GM18499 (cell line): ENCODE results near the gene SPATA25.
"Not testable (repeated sequence)": the region's sequence is repeated elsewhere in the genome, so short reads cannot be mapped to it uniquely, and the experiment has no call there.

Source experiments
- ATAC-seq: cut with Tn5 transposase; IDR thresholded peaks from one replicate; pipeline ENCODE4 v1.9.1; 2021; ENCODE audit warnings: moderate number of reproducible peaks; ENCODE audit not compliant: insufficient read depth, unreplicated experiment

Gene SPATA25, protein sequence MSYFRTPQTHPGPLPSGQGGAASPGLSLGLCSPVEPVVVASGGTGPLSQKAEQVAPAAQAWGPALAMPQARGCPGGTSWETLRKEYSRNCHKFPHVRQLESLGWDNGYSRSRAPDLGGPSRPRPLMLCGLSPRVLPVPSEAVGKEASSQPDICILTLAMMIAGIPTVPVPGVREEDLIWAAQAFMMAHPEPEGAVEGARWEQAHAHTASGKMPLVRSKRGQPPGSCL

DNA sequence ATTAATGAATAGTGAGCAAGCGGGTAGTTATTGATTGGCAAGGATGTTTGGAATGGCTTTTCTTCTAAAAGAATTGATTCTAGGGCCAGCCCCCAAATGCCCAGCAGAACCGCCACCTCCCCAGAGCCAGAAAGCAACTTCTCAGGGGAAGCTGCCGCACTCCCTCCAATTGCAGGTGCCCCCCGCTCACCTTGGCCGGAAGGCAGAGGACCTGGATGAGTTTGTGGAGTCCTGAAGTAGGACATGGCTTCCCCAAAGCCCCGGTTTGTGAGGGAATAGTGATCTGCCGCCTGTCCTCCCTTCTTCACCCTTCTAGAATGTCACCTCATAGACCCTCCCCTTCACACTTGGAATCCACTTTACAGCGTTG lies at the start of gene SPATA25:
Gene SPATA25 (minus strand): TSS at position 277 of the 370 bp plus-strand sequence. CDS start 32 bp downstream, at position 245.
- ATAC-seq, result no peak

DNA sequence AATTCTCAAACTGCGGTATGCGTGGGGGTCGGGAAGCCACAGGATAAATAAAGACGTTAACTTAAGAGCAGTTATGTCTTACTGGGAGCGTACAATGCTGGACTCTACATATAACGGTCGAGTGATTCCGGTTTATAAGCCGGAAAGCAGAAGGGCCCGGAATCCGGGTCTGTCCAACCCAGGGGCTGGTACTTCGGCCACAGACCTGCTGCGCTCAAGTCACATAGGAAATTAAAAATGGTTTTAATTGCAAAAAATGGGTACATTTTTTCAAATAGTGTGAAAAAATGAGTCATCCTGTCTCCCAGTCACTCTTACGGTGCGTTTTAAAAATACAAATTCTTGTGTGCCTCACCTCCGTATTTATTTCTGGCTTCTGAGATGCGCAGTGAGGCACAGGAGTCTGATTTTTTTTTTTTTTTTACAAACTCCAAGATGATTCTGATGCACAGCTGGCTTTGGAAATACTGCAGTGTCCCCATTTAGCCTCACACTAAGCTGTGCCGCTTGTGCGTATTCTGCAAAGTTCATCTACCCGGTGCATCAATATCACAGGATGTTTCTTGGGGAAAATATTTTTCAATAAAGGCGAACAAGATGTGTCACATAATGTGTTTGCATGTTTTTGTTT lies 48.1 kb upstream of the SPATA25 start:
- ATAC-seq, result no peak

DNA sequence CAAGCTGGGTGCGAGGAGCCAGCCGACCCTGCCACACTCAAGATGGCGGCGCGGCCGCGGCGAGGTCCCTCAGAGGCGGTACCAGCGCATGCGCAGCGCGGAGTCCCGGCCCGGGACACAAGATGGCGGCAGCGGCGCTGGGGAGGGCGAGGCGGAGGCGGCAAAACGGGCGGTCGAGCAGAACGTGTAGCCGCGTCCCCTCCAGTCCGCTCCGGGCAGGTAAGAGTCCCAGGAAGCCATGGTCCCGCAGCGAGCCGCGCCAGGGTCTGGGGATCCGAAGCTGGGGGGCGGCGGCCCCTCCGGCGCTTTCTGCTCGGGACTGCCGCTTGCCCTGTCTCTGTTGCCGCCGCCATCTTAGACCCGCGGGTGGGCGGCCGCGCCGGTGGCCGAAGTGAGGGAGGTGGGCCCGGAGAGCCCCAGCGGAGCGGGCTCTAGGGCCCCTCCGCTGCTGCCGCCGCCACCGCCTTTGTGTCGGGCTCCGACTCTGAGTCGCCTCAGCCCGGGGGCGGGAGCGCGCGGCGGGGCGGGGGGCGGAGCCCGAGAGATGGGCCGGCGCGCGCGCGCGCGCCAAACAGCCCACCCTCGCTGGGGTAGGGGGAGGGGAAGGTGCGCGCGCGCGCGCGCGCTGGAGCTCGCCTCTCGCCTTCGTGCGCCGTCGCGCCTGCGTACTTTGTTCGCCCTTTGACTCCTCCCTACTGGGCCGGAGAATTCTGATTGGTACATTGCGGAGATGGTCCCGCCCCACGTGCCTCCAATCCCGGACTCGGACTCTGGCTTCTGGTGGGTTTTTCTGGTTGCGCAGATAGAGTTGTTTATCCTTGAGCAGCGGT lies 47.4 kb upstream of the SPATA25 start, which contains the start of gene PCIF1:
Gene PCIF1 (plus strand): TSS at position 98 of the 830 bp plus-strand sequence. CDS start 4,317 bp downstream, outside the sequence.
- ATAC-seq, result peak; percentile 45

DNA sequence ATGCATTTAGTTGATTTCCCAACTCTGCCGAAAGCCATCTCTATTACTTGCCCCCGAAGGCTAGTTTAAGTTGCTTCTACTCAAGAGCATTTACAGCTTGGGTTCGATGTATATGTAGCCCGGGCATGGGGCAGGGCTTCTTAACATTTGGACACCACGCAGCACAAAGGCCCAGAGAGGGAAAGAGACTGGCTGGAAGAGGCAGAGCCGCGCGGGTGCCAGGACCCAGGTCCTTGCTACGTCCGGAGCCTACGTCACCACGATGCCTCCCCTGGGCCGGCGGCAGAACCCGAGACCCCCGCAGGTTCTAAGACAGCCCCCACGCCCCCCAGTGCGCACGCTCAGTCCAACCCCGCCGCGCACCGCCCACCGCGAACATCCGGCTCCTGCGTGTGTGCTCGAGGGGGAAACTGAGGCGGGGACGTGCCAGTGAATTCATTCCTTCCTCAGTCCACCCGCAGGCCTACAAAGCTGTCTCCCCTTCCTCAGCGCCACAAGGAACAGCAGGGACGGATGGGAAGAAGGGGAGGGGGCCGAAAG lies 46.7 kb upstream of the SPATA25 start:
- peak; percentile 3 for ATAC-seq

DNA sequence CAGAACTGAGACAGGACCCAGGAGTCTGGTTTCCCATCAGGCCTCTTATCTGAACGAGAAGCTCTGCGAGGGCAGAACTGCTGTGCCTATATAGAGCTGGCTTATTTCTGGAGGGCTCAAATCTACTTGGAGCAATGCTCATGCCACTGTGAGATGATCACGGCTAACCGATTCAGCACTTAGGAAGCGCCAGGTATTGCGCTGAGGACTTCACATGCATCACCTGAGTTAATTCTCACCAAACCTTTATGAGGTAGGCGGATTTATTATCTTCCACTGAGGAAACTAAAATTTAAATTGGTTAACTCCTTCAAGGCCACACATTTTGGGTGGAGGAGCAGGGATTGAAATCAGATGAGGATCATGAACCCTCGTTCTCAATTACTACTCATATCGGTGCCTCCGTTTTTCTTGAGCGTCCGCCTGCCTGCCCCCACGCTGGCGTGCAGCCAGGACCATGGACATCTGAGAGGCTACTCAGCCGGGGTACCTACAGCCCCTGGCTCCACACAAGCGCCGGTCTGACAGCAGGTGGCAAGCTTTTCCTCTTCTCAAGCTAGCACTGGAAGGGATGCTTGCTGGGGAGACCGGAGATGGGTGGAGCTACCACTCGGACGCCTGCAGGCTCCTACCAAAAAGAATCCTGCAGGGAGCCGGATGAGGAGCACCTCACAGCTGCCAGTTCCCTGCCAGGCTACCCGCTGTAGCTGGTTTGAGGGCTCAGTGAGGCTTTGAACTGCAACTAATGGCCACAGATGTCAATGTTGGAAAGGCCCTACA lies 46.0 kb upstream of the SPATA25 start:
- no peak for ATAC-seq

DNA sequence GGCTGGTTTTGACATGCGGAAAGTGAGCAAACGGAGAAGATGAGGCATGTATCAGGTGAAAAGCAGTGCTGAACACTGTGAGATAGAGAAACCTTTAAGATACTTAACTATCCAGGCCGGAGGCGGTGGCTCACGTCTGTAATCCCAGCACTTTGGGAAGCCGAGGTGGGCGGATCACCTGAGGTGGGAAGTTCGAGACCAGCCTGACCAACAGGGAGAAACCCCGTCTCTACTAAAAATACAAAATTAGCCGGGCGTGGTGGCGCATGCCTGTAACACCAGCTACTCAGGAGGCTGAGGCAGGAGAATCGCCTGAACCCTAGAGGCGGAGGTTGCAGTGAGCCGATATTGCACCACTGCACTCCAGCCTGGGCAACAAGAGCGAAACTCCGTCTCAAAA lies 44.3 kb upstream of the SPATA25 start:
- ATAC-seq, result not testable (repeated sequence)

DNA sequence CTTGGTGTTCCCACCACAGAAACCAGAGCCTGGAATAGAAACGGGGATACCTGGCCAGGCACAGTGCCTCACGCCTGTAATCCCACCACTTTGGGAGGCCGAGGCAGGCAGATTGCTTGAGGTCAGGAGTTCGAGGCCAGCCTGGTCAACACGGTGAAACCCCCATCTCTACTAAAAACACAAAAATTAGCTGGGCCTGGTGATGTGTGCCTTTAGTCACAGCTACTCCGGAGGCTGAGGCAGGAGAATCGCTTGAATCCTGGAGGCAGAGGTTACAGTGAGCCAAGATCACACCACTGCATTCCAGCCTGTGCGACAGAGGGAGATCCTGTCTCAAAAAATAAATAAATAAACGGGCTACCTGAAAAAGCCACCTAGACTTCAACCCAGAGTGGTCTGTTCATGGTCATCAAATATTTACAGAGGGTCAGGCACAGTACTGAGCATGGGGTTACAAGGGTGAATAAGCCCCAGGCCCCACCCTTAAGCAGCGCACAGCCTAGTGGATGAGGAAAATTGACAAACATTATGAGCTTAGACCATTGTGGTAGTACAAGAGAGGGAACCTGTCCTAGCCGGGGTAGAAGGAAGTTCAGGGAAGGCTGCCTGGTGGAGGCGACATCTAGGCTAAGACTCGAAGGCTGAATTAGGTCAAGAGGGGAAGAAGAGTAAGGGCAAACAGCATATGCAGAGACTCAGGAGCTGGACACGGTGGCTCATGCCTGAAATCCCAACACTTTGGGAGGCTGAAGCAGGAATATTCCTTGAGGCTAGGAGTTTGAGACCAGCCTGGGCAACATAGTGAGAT lies 39.9 kb upstream of the SPATA25 start:
- no peak for ATAC-seq

DNA sequence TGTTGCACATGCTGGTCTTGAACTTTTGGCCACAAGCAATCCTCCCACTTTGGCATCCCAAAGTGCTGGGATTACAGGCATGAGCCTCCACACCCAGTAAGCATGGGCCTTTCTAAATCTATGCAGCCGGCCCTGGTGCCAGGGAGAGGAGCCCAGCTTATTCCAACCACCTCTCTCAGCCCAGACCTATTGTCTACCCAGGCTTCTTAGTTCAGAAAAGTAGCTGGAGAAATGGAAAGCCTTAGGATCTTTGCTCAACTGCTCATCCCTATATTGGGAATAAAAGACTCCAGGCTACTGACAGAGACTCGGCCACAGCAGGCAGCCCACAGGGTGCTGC lies 39.3 kb upstream of the SPATA25 start:
- no peak for ATAC-seq

DNA sequence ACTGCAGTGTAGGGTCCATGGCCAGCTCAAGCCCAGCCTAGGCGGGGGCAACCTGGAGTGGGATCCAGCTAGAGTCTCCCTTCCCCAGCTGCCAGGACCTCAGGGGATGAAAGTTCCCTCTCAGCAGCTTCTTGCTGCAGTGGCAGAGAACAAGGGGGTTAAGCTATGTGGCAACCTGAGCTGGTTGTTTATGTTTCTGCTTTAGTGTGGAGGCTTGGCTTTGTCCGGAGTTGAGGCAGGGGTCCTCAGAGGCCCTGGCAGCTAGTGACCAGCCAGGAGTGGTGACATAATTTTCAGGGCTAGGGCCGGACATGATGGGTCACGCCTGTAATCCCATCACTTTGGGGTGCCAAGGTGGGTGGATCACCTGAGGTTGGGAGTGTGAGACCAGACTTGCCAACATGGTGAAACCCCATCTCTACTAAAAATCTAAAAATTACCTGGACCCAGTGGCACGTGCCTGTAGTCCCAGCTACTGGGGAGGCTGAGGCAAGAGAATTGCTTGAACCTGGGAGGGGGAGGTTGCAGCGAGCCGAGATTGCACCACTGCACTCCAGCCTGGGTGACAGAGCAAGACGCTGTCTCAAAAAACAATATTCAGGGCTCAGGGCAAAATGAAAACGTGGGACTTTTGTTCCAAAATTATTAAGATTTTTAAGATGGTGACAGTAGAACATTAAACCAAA lies 38.5 kb upstream of the SPATA25 start:
- ATAC-seq, result no peak

DNA sequence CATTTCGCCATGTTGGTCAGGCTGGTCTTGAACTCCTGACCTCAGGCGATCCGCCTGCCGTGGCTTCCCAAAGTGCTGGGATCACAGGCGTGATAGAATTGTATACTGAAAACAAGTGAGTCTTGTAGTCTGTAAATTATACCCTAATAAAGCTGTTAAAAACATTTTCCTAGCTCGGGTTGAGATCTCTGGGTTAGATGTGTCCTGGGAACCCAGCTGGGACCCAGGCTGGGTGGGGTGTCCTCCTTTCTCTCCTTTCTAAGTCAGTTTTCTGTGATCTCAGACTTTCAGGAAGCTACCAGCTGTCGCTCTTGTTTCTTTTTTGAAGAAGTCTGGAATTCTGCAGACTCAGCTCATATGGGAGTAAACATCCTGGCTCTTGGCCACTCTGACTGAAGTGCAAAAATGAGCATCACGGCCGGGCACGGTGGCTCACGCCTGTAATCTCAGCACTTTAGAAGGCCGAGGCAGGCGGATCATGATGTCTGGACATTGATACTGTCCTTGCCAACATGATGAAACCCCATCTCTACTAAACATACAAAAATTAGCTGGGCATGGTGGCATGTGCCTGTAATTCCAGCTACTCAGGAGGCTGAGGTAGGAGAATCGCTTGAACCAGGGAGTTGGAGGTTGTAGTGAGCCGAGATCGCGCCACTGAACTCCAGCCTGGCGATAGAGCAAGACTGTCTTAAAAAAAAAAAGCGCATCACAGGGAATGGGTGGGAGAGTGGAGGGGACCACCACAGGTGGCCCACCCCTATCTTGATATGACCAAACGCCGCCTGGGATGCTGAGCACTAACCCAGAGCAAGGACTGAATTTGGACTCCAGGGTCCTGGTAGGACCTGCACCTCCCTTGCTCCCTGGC lies 37.2 kb upstream of the SPATA25 start:
- no peak for ATAC-seq

DNA sequence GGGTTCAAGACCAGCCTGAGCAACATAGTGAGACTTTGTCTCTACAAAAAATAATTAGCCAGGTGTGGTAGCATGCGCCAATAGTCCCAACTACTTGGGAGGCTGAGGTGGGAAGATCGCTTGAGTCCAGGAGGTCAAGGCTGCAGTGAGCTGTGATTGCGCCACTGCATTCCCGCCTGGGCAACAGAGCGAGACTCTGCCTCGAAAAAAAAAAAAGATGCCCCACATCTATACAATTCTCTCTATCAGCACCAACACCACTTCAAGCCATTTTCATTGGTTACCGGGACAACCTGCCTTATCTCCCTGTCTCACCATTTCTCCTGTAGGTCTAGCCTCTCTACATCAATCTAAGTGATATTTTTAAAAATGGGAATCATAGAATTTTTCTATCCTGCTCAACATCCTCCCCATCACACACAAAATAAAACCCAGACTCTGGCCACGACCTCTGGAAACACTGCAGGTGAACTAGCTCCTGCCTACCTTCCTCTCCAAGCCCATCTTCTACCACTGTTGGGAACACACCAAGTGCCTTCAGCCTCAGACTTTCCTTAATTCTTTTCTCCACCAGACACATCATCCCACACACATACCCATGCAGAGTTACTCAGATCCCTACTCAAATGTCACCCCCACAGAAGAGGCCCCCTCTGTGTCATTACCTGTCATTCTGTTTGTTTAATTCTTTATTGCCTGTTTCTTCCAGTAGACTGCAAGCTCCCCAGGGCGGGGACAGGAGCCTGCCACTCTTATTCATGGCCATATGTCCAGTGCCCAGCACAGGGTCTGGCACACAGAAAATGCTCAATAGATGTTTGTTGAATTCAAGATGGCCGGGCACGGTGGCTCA lies 34.1 kb upstream of the SPATA25 start:
- ATAC-seq, result no peak

DNA sequence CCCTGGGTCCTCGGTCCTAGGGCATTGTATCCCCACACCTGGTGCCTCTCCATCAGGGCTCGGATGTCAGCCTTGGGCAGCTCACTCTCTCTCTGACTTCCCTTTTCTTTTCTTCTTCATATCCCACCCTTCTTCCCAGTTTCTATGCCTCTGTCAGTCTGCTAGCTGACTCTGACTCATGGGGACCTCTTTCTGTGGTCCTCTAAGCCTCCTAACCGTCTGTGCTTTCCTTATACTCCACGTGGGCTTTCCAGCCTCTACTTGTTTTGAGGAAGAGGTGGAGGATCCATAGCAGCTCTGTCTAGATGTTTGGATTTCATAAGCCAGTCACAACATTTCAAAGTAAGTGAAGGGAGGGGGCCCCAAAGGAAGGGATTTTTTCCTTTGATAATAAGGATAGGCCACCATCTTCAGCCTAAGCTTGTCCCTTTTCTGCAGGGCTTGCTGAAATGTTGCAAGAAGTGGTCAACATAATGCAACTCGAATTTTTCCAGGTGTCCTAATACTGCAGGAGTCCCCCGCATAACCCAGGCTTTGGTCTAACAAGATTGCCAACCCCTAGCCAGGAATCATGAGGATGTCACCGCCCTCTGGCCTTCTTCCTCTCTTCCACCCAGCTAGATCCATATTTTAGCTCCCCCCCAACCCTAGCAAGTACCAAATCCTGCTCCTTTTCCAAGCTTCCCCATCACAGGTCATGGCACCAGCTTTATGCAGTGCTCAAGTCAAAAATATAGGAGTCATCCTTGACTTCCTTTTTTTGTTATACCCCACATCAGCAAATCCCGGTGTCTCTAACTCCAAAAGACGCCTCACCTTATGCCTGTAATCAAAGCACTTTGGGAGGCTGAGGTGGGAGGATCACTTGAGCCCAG lies 33.3 kb upstream of the SPATA25 start:
- no peak for ATAC-seq

DNA sequence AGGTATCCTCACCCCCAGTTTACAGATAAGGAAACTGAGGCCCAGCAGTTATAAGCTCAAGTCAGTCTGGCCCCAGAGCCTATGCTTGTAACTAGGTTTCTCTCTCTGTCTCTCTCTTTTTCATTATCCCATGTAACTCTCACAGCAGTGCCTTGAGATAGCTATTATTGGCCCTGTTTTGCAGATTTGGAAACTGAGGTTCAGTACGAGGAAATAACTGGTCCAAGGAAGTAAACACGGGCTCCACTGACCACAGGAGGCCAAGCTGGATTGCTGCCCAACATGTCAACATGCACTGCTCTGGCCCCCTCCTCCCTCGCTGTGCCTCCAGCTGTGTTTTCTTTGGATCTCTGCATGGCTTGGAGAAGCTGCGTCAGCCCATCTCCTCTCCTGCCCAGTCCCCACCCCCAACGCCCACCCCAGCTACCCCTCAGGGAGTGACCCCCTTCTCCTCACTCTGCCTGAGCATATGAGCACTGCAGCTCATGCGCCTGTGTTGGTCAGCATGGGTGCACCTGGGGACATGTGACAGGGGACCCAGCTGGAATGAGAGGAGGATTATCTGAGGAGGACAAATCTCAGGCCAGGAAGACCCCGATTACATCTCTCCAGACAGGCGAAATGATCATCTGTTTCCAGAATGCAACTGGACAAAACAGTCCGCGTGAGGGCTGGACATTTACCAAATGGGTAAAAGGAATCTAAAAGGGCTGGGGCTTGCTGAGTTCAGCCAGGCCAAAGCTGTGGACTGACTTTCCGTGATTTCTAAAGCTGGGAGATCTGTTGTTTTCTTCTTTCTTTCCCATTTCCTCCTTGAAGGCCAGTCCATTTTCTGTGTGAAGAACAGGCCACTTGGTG lies 32.3 kb upstream of the SPATA25 start:
- no peak for ATAC-seq

DNA sequence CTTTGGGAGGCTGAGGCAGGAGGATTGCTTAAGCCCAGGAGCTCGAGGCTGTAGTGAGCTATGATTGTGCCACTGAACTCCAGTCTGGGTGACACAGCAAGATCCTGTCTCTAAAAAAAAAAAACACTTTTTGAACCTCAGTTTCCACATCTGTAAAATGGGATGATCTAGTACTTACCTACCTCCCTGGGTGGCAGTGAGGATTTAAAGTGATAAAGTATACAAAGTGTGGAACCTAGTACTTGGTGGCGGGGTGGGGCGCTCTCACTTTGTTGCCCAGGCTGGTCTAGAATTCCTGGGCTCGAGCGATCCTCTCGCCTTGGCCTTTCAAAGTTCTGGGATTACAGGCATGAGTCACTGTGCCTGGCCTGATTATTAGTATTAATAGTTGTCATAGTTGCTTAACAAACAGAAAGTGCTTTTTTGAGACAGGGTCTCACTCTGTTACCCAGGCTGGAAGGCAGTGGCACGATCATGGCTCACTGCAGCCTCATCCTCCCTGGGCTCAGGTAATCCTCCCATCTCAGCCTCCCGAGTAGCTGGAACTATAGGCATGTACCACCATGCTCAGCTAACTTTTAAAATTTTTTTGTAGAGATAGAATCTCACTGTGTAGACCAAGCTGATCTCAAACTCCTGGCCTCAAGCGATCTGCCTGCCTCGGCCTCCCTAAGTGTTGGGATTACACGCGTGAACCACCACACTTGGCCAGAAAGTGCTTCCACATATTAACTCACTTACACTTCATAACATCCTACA lies 31.5 kb upstream of the SPATA25 start:
- no peak for ATAC-seq
